Gastroesophageal sphincter (tissue), 4 donors: Measurements from ENCODE around the gene CORIN. TPM values are rescaled to one million over a fixed set of nuclear protein-coding genes. Genes with fewer than 3 reads are reported as not detected.

ENCODE experiments used
- ATAC-seq: fragments of 150-250 bp; one replicate; pipeline ENCODE4 v1.9.1; 2016; ENCODE audit warnings: mild to moderate bottlenecking, moderate library complexity
- H3K27ac ChIP-seq, 4 donors: fragments of 200-600 bp; sonication (generic) in 3 of 4; 1 replicate in 3 of 4; 2 replicates in 1 of 4; pipeline ENCODE4 v1.5.1; 2016 to 2019
- H3K27me3 ChIP-seq: fragments of 200-600 bp; sonication (generic); one replicate; pipeline ENCODE4 v1.5.1; 2019
- H3K36me3 ChIP-seq, 2 donors: fragments of 200-600 bp; sonication (generic); one replicate each; pipeline ENCODE4 v1.5.1; 2019; ENCODE audit warnings: control low read depth in 1 of 2
- H3K4me1 ChIP-seq, 3 donors: fragments of 200-600 bp; sonication (generic); 1 replicate in 2 of 3; 2 replicates in 1 of 3; pipeline ENCODE4 v1.5.1; 2016 to 2019; ENCODE audit warnings: control low read depth in 2 of 3
- H3K4me3 ChIP-seq, 2 donors: fragments of 200-600 bp; sonication (generic); one replicate each; pipeline ENCODE4 v1.5.1; 2019; ENCODE audit warnings: mild to moderate bottlenecking in 1 of 2, moderate library complexity in 1 of 2
- H3K9me3 ChIP-seq, 3 donors: fragments of 200-600 bp; sonication (generic); one replicate each; pipeline ENCODE4 v1.5.1; 2017 to 2019; ENCODE audit warnings: control low read depth in 2 of 3
- EP300 ChIP-seq: sonication (generic); formaldehyde crosslinking; IDR thresholded peaks from one replicate; pipeline ENCODE4 v1.6.1; 2017; ENCODE audit warnings: antibody characterized with exemption, mild to moderate bottlenecking
- POLR2A ChIP-seq, 2 donors: fragments of 450-650 bp; IDR thresholded peaks; one replicate each; pipeline ENCODE4 v1.6.1; 2017; ENCODE audit warnings: antibody characterized with exemption in 2 of 2, mild to moderate bottlenecking in 2 of 2, moderate library complexity in 1 of 2
- POLR2AphosphoS5 ChIP-seq: sonication (generic); formaldehyde crosslinking; IDR thresholded peaks from one replicate; pipeline ENCODE4 v1.6.1; 2017; ENCODE audit warnings: antibody characterized with exemption
- WGBS, 2 donors: methylation state at CpG; one replicate each; pipeline ENCODE4 v1.1.5; 2018; ENCODE audit warnings: low coverage in 1 of 2; 5-methylcytosine and 5-hydroxymethylcytosine counted together
- total RNA-seq, 4 donors: library from RNA; depleted of rRNA; stranded (reverse); fragments of >200 nt; gene quantifications; one replicate each; pipeline ENCODE4 v1.1.0, GENCODE V29; 2016
- TF ChIP-seq, protein P1 (sequence below), 4 experiments: fragments of 200-600 bp in 2 of 4; fragments of 450-650 bp in 2 of 4; sonication (generic) in 1 of 4; IDR thresholded peaks; one replicate each; pipeline ENCODE4 v1.5.1; 2017 to 2019; ENCODE audit warnings: antibody characterized with exemption in 4 of 4, mild to moderate bottlenecking in 2 of 4, moderate library complexity in 2 of 4

The CORIN gene
- total RNA-seq, 4 donors from 2014 or later = 0.47 to 3.3 (median 2.2) TPM

- WGBS, 2 donors = 42 to 61% methylated on average over 3 of the region's 3 CpGs
- Histone ChIP-seq H3K27me3 (no peaks in the 10 kb centered on the region), H3K27ac (no peak overlapping the region), H3K9me3 (no peaks in the 10 kb centered on the region), H3K4me1 (no peaks in the 10 kb centered on the region), H3K4me3 (no peak overlapping the region), H3K36me3 (no peaks in the 10 kb centered on the region)
- TF ChIP-seq EP300 = no peak
- TF ChIP-seq POLR2A (IDR thresholded peaks at IDR 0.05) = no peak
- TF ChIP-seq POLR2AphosphoS5 = no peak
- TF ChIP-seq, protein P1, sequence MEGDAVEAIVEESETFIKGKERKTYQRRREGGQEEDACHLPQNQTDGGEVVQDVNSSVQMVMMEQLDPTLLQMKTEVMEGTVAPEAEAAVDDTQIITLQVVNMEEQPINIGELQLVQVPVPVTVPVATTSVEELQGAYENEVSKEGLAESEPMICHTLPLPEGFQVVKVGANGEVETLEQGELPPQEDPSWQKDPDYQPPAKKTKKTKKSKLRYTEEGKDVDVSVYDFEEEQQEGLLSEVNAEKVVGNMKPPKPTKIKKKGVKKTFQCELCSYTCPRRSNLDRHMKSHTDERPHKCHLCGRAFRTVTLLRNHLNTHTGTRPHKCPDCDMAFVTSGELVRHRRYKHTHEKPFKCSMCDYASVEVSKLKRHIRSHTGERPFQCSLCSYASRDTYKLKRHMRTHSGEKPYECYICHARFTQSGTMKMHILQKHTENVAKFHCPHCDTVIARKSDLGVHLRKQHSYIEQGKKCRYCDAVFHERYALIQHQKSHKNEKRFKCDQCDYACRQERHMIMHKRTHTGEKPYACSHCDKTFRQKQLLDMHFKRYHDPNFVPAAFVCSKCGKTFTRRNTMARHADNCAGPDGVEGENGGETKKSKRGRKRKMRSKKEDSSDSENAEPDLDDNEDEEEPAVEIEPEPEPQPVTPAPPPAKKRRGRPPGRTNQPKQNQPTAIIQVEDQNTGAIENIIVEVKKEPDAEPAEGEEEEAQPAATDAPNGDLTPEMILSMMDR (IDR thresholded peaks at IDR 0.05) = no peak
- no peak for ATAC-seq
Measured at GRCh38 chr4:47651231-47651630, 186.6 kb downstream of the CORIN start.

- no peak overlapping the region for H3K4me3 ChIP-seq
- ATAC-seq = no peak
- H3K4me1 ChIP-seq = no peaks in the 10 kb centered on the region
- no peaks in the 10 kb centered on the region for H3K9me3 ChIP-seq
- WGBS, 2 donors = 23 to 24% methylated on average over 2 of the region's 2 CpGs
- no peaks in the 10 kb centered on the region for H3K36me3 ChIP-seq
- TF ChIP-seq, protein P1 (IDR thresholded peaks at IDR 0.05) = no peak
- TF ChIP-seq POLR2A (IDR thresholded peaks at IDR 0.05) (no peak), POLR2AphosphoS5 (no peak), EP300 (no peak)
- no peak overlapping the region for H3K27ac ChIP-seq
- H3K27me3 ChIP-seq = no peaks in the 10 kb centered on the region
Measured at GRCh38 chr4:47650584-47651130, 187.2 kb downstream of the CORIN start.

- H3K36me3 ChIP-seq = no peaks in the 10 kb centered on the region
- H3K4me3 ChIP-seq = no peak overlapping the region
- 63 to 65% methylated on average over 3 of the region's 3 CpGs for WGBS, 2 donors
- no peaks in the 10 kb centered on the region for H3K27me3 ChIP-seq
- H3K9me3 ChIP-seq = no peaks in the 10 kb centered on the region
- TF ChIP-seq, protein P1 (IDR thresholded peaks at IDR 0.05) = no peak
- TF ChIP-seq POLR2AphosphoS5 (no peak), POLR2A (IDR thresholded peaks at IDR 0.05) (no peak), EP300 (no peak)
- no peaks in the 10 kb centered on the region for H3K4me1 ChIP-seq
- ATAC-seq = no peak
- H3K27ac ChIP-seq = no peak overlapping the region
Measured at GRCh38 chr4:47647544-47647943, 190.3 kb downstream of the CORIN start.

GRCh38 chr4:47647029-47647428, 190.8 kb downstream of the CORIN start:
- ATAC-seq = no peak
- H3K27ac ChIP-seq = no peak overlapping the region
- WGBS, 2 donors = 50 to 65% methylated on average over 2 to 3 of the region's 3 CpGs

GRCh38 chr4:47646372-47646771, 191.5 kb downstream of the CORIN start:
- H3K27me3 ChIP-seq = no peaks in the 10 kb centered on the region
- H3K36me3 ChIP-seq = no peaks in the 10 kb centered on the region
- no peaks in the 10 kb centered on the region for H3K9me3 ChIP-seq
- no peaks in the 10 kb centered on the region for H3K4me1 ChIP-seq
- H3K27ac ChIP-seq = no peak overlapping the region
- TF ChIP-seq POLR2A (IDR thresholded peaks at IDR 0.05) (no peak), EP300 (no peak), POLR2AphosphoS5 (no peak)
- TF ChIP-seq, protein P1 (IDR thresholded peaks at IDR 0.05) = no peak
- ATAC-seq = no peak
- WGBS, 2 donors = 56 to 89% methylated on average over 3 of the region's 3 CpGs
- no peak overlapping the region for H3K4me3 ChIP-seq

More at GRCh38 chr4:47647029-47647428, 190.8 kb downstream of the CORIN start:
- H3K9me3 ChIP-seq = no peaks in the 10 kb centered on the region
- no peak overlapping the region for H3K4me3 ChIP-seq
- no peaks in the 10 kb centered on the region for H3K36me3 ChIP-seq
- H3K27me3 ChIP-seq = no peaks in the 10 kb centered on the region
- TF ChIP-seq POLR2AphosphoS5 (no peak), EP300 (no peak)
- no peaks in the 10 kb centered on the region for H3K4me1 ChIP-seq
